WTC11 (cell line): Measurements from ENCODE around the gene CDK2AP2. TPM values are rescaled to one million over a fixed set of nuclear protein-coding genes. Genes with fewer than 3 reads are reported as not detected.

Experiments
- ATAC-seq: fragments of 200-7000 bp; cut with Tn5 transposase; 2 replicates; pipeline ENCODE4 v1.10.0; 2021; ENCODE audit warnings: mild to moderate bottlenecking, moderate library complexity
- CTCF ChIA-PET: fragments of 300-600 bp; sonication (Branson Sonifier 250); formaldehyde crosslinking; loops from one replicate; lab custom pipeline; 2021; ENCODE audit warnings: antibody characterized with exemption; lab: Charles Lee
- POLR2A ChIA-PET: fragments of 350-600 bp; sonication (Branson Sonifier 250); formaldehyde crosslinking; loops from one replicate; lab custom pipeline; 2021; ENCODE audit warnings: antibody characterized with exemption; lab: Charles Lee
- DNase-seq: peaks from one replicate; pipeline ENCODE4 v3.0.0; 2021; ENCODE audit warnings: low spot score
- H3K27ac Mint-ChIP-seq: 2 replicates; pipeline ENCODE4 v1.8.0; 2021; ENCODE audit warnings: mixed read lengths
- H3K27me3 Mint-ChIP-seq: 2 replicates; pipeline ENCODE4 v1.8.0; 2021; ENCODE audit warnings: low read depth, mild to moderate bottlenecking, moderate library complexity, mixed read lengths
- H3K36me3 Mint-ChIP-seq: 2 replicates; pipeline ENCODE4 v1.8.0; 2021; ENCODE audit warnings: mixed read lengths
- H3K4me1 Mint-ChIP-seq: 2 replicates; pipeline ENCODE4 v1.8.0; 2022; ENCODE audit warnings: mixed read lengths
- H3K4me3 Mint-ChIP-seq: 2 replicates; pipeline ENCODE4 v1.8.0; 2021; ENCODE audit warnings: mild to moderate bottlenecking, moderate library complexity, mixed read lengths
- H3K9me3 Mint-ChIP-seq: 2 replicates; pipeline ENCODE4 v1.8.0; 2021; ENCODE audit warnings: mixed read lengths
- AR ChIP-seq: fragments of 250-450 bp; sonication (Bioruptor Pico); IDR thresholded peaks from 2 replicates; pipeline ENCODE4 v1.9.0; 2021; ENCODE audit warnings: mild to moderate bottlenecking
- CREM ChIP-seq: sonication (generic); formaldehyde crosslinking; IDR thresholded peaks from 2 replicates; pipeline ENCODE4 v1.8.1; 2022; ENCODE audit warnings: mild to moderate bottlenecking, missing genetic modification reagents, moderate library complexity
- GABPB1 ChIP-seq: sonication (generic); formaldehyde crosslinking; IDR thresholded peaks from 2 replicates; pipeline ENCODE4 v1.8.1; 2023; ENCODE audit warnings: mild to moderate bottlenecking, missing genetic modification reagents
- MYBL2 ChIP-seq: sonication (generic); formaldehyde crosslinking; IDR thresholded peaks from 2 replicates; pipeline ENCODE4 v1.8.1; 2023; ENCODE audit warnings: mild to moderate bottlenecking, moderate library complexity, missing genetic modification reagents
- NFYB ChIP-seq: sonication (generic); formaldehyde crosslinking; conservative IDR thresholded peaks from 2 replicates; pipeline ENCODE4 v1.8.0; 2022; ENCODE audit warnings: low read depth, missing genetic modification reagents
- RORB ChIP-seq: fragments of 250-450 bp; sonication (Bioruptor Pico); IDR thresholded peaks from 2 replicates; pipeline ENCODE4 v1.9.0; 2021; ENCODE audit warnings: mild to moderate bottlenecking
- TEAD1 ChIP-seq: sonication (generic); formaldehyde crosslinking; IDR thresholded peaks from 2 replicates; pipeline ENCODE4 v1.8.0; 2022; ENCODE audit warnings: mild to moderate bottlenecking, missing genetic modification reagents
- ZNF121 ChIP-seq: sonication (generic); formaldehyde crosslinking; IDR thresholded peaks from 2 replicates; pipeline ENCODE4 v1.8.0; 2023; ENCODE audit warnings: missing genetic modification reagents
- ZNF263 ChIP-seq: sonication (generic); formaldehyde crosslinking; IDR thresholded peaks from 2 replicates; pipeline ENCODE4 v1.8.1; 2022; ENCODE audit warnings: low read depth, mild to moderate bottlenecking, moderate library complexity, missing genetic modification reagents
- ZNF396 ChIP-seq: fragments of 250-450 bp; sonication (Bioruptor Pico); IDR thresholded peaks from 2 replicates; pipeline ENCODE4 v1.8.0; 2021; ENCODE audit warnings: mild to moderate bottlenecking, moderate library complexity, borderline replicate concordance
- ZNF425 ChIP-seq: fragments of 250-450 bp; sonication (Bioruptor Pico); conservative IDR thresholded peaks from 2 replicates; pipeline ENCODE4 v1.9.0; 2021; ENCODE audit warnings: mild to moderate bottlenecking
- ZNF671 ChIP-seq: fragments of 250-450 bp; sonication (Bioruptor Pico); IDR thresholded peaks from 2 replicates; pipeline ENCODE4 v1.8.0; 2021; ENCODE audit warnings: mild to moderate bottlenecking
- ZSCAN18 ChIP-seq: fragments of 250-450 bp; sonication (Bioruptor Pico); IDR thresholded peaks from 2 replicates; pipeline ENCODE4 v2.1.2; 2022; ENCODE audit warnings: mild to moderate bottlenecking, moderate library complexity
- total RNA-seq: library from RNA; stranded (reverse); gene quantifications from 3 replicates; pipeline ENCODE4 v1.2.3, GENCODE V29; 2021

Gene CDK2AP2
- total RNA-seq, 1 experiment from 2014 or later, result 53.1 TPM

DNA sequence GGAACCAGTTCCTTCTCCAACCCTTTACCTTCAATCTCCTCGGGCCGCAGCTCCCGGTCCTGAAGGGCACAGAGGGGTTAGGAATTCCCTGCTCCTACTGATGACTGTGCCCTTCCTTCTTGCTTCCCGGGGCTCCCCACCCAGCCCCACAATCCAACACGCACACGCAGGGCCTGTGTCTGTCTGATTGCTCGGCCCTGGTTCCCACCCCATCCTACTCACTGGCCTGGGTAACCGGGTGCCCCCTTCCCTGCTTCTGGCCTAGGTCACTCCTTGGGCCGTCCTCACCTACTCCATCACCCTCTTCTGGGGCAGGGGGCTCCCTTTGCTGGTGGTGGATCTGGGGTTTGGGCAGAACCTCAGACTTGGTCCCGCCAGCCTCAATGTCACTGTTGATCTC lies 14.0 kb upstream of the CDK2AP2 start (continued):
- no peak for TF ChIP-seq ZSCAN18 (CRISPR knock-in tag)
- TF ChIP-seq ZNF121, result no peak

- Mint-ChIP-seq H3K36me3 (no peaks in the 10 kb centered on the region), H3K4me1 (no peaks in the 10 kb centered on the region), H3K27me3 (no peaks in the 10 kb centered on the region; the same call in 1 of the 2 replicates), H3K4me3 (no peak overlapping the region), H3K9me3 (no peaks in the 10 kb centered on the region; the same call in 1 of the 2 replicates), H3K27ac (no peak overlapping the region)
- DNase-seq, result no peak
- ChIA-PET CTCF (interaction anchor here (1.0 kb wide), 1 partner anchor 108 kb away, joined by 3 read pairs; the partner anchor contains the start of gene NUDT8), POLR2A (interaction anchor here (0.6 kb wide), 1 partner anchor 14 kb away, joined by 8 read pairs; no protein-coding TSS in a partner anchor)
- ATAC-seq, result no peak
- no peak for TF ChIP-seq CREM (CRISPR knock-in tag)
- TF ChIP-seq ZNF396, result no peak
- TF ChIP-seq ZNF425 (CRISPR knock-in tag), result no peak
- no peak for TF ChIP-seq GABPB1 (CRISPR knock-in tag)
- no peak for TF ChIP-seq MYBL2 (CRISPR knock-in tag)
- TF ChIP-seq ZNF671 (CRISPR knock-in tag), result no peak
- TF ChIP-seq TEAD1 (CRISPR knock-in tag), result no peak
These were observed 13.2 kb upstream of the CDK2AP2 start for GRCh38 chr11:67520856-67521824.

- H3K27me3 Mint-ChIP-seq, result peaks cover 3% of the 10 kb centered on the region; the same call in 1 of the 2 replicates
- H3K27ac Mint-ChIP-seq, result no peak overlapping the region
- no peak for TF ChIP-seq ZNF263 (CRISPR knock-in tag)
- no peak for TF ChIP-seq ZNF671 (CRISPR knock-in tag)
- TF ChIP-seq GABPB1 (CRISPR knock-in tag), result no peak
- no peak for TF ChIP-seq ZSCAN18 (CRISPR knock-in tag)
- no peak for TF ChIP-seq NFYB (CRISPR knock-in tag)
- TF ChIP-seq MYBL2 (CRISPR knock-in tag), result no peak
- TF ChIP-seq AR (CRISPR knock-in tag), result no peak
- no peak for TF ChIP-seq RORB (CRISPR knock-in tag)
- TF ChIP-seq, all 79 proteins: peak for 0
- Mint-ChIP-seq H3K4me3 (no peak overlapping the region), H3K36me3 (no peaks in the 10 kb centered on the region), H3K9me3 (no peaks in the 10 kb centered on the region; the same call in 1 of the 2 replicates), H3K4me1 (no peaks in the 10 kb centered on the region)
- DNase-seq (no peak), ATAC-seq (no peak)
- ChIA-PET CTCF (no interaction called here), POLR2A (no interaction called here)
These were observed 11.8 kb upstream of the CDK2AP2 start for GRCh38 chr11:67519726-67520125.
